HCT116 (cell line): Measurements from ENCODE around the gene CLEC16A.

Experiments
- EGR1 ChIP-seq: IDR thresholded peaks from 2 replicates; pipeline ENCODE4 v1.6.1; 2012; ENCODE audit warnings: low read depth
- EZH2 ChIP-seq: fragments of 200-600 bp; sonication (generic); IDR thresholded peaks from 2 replicates; pipeline ENCODE4 v1.6.1; 2017; ENCODE audit warnings: antibody characterized with exemption, mixed run types
- EZH2phosphoT487 ChIP-seq: fragments of 200-600 bp; IDR thresholded peaks from 2 replicates; pipeline ENCODE4 v1.6.1; 2018; ENCODE audit warnings: antibody characterized with exemption, borderline replicate concordance
- JUND ChIP-seq: IDR thresholded peaks from 2 replicates; pipeline ENCODE4 v1.6.1; 2012
- POLR2A ChIP-seq: IDR thresholded peaks from 2 replicates; pipeline ENCODE4 v1.7.0; 2011; ENCODE audit warnings: borderline replicate concordance; ENCODE audit not compliant: insufficient read depth, insufficient read length; ENCODE audit errors: extremely low read depth
- POLR2AphosphoS5 ChIP-seq: IDR thresholded peaks from 2 replicates; pipeline ENCODE4 v1.6.1; 2011; ENCODE audit warnings: mild to moderate bottlenecking, low read depth, low read length, moderate library complexity
- RAD21 ChIP-seq: IDR thresholded peaks from 2 replicates; pipeline ENCODE4 v1.6.1; 2012; ENCODE audit warnings: low read depth, mild to moderate bottlenecking
- YY1 ChIP-seq: IDR thresholded peaks from 2 replicates; pipeline ENCODE4 v1.6.1; 2011; ENCODE audit warnings: low read length, low read depth, moderate library complexity, mild to moderate bottlenecking; ENCODE audit not compliant: insufficient replicate concordance; ENCODE audit errors: extremely low read depth
- TF ChIP-seq, protein P1 (sequence below), 3 experiments: fragments of 200-600 bp in 1 of 3; sonication (generic) in 1 of 3; IDR thresholded peaks in 2 of 3; conservative IDR thresholded peaks in 1 of 3; 2 replicates each; pipeline ENCODE4 v1.5.1; 2012 to 2017; ENCODE audit warnings: low read depth in 2 of 3, low read length in 2 of 3, antibody characterized with exemption in 1 of 3, borderline replicate concordance in 1 of 3, control low read depth in 1 of 3, mild to moderate bottlenecking in 1 of 3, mixed read lengths in 1 of 3, mixed run types in 1 of 3, moderate library complexity in 1 of 3; ENCODE audit not compliant: insufficient read depth in 1 of 3

GRCh38 chr16:10938796-10939648 lies 5.3 kb upstream of the CLEC16A start:
- no peak for TF ChIP-seq EGR1
- TF ChIP-seq EZH2phosphoT487, result no peak
- TF ChIP-seq EZH2, result no peak
- TF ChIP-seq, protein P1, sequence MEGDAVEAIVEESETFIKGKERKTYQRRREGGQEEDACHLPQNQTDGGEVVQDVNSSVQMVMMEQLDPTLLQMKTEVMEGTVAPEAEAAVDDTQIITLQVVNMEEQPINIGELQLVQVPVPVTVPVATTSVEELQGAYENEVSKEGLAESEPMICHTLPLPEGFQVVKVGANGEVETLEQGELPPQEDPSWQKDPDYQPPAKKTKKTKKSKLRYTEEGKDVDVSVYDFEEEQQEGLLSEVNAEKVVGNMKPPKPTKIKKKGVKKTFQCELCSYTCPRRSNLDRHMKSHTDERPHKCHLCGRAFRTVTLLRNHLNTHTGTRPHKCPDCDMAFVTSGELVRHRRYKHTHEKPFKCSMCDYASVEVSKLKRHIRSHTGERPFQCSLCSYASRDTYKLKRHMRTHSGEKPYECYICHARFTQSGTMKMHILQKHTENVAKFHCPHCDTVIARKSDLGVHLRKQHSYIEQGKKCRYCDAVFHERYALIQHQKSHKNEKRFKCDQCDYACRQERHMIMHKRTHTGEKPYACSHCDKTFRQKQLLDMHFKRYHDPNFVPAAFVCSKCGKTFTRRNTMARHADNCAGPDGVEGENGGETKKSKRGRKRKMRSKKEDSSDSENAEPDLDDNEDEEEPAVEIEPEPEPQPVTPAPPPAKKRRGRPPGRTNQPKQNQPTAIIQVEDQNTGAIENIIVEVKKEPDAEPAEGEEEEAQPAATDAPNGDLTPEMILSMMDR (IDR thresholded peaks at IDR 0.05 in 2 of 3, conservative IDR thresholded peaks at IDR 0.05 in 1 of 3; ENCODE audit: borderline replicate concordance in 1 of 3, insufficient read depth in 1 of 3, low read depth in 2 of 3, low read length in 2 of 3), result no peak
- TF ChIP-seq POLR2A, result no peak
- no peak for TF ChIP-seq POLR2AphosphoS5
- no peak for TF ChIP-seq YY1
- TF ChIP-seq JUND, result no peak
- TF ChIP-seq RAD21, result no peak
